A549 (cell line): ENCODE data around the gene CLDN2. TPM values are rescaled to one million over a fixed set of nuclear protein-coding genes. Genes with fewer than 3 reads are reported as not detected.

Source experiments
- ATAC-seq, 2 experiments: fragments of 200-7000 bp in 1 of 2; fragments of >200 bp in 1 of 2; cut with Nextera tagmentation in 1 of 2; cut with Tn5 transposase in 1 of 2; 3 replicates each; pipeline versions ENCODE4 v1.8.0 to v1.9.1; 2018 to 2020; ENCODE audit warnings: mild to moderate bottlenecking in 1 of 2, moderate library complexity in 1 of 2
- CTCF ChIA-PET: fragments of 300-600 bp; sonication (Branson Sonifier 250); formaldehyde crosslinking; extraction: SDS; loops from one replicate; lab custom pipeline; 2021; ENCODE audit warnings: antibody characterized with exemption, inconsistent platforms; lab: Yijun Ruan, JAX
- POLR2A ChIA-PET: fragments of 350-600 bp; formaldehyde crosslinking; extraction: SDS; loops from one replicate; lab custom pipeline; 2021; ENCODE audit warnings: antibody characterized with exemption, inconsistent platforms; lab: Yijun Ruan, JAX
- DNase-seq, 2 experiments: peaks; one replicate each; pipeline versions ENCODE4 v3.0.0 to v3.0.0-alpha.2; 2011 to 2016; ENCODE audit warnings: low read depth in 1 of 2, low spot score in 1 of 2
- FAIRE-seq: peaks from 2 replicates; lab custom pipeline; 2011; peaks lifted over from hg19 to GRCh38; lab: Jason Lieb, UNC
- H3K27ac ChIP-seq, 2 experiments: fragments of >200 bp; sonication (Bioruptor Twin); formaldehyde crosslinking; 3 replicates each; pipeline ENCODE4 v1.5.1; 2016 to 2017
- H3K4me1 ChIP-seq: fragments of >200 bp; sonication (Bioruptor Twin); formaldehyde crosslinking; 3 replicates; pipeline ENCODE4 v1.6.1; 2016
- H3K4me2 ChIP-seq: fragments of >200 bp; sonication (Bioruptor Twin); formaldehyde crosslinking; 3 replicates; pipeline ENCODE4 v1.6.1; 2016
- H3K4me3 ChIP-seq: fragments of >200 bp; sonication (Bioruptor Twin); formaldehyde crosslinking; 3 replicates; pipeline ENCODE4 v1.5.1; 2016
- H3K9me3 ChIP-seq: fragments of >200 bp; sonication (Bioruptor Twin); formaldehyde crosslinking; 3 replicates; pipeline ENCODE4 v1.6.1; 2016
- BHLHE40 ChIP-seq: IDR thresholded peaks from 2 replicates; pipeline ENCODE4 v1.6.1; 2012; ENCODE audit warnings: low read depth, low read length, inconsistent platforms
- CHD4 ChIP-seq: fragments of 200-600 bp; sonication (generic); IDR thresholded peaks from 2 replicates; pipeline ENCODE4 v1.6.1; 2016; ENCODE audit warnings: antibody characterized with exemption, mild to moderate bottlenecking, borderline replicate concordance
- EHF ChIP-seq: fragments of 250-450 bp; sonication (Bioruptor Pico); IDR thresholded peaks from 2 replicates; pipeline ENCODE4 v1.5.0; 2020; ENCODE audit warnings: mild to moderate bottlenecking
- FOSL2 ChIP-seq, 2 experiments: fragments of 450-650 bp in 1 of 2; fragments of >200 bp in 1 of 2; sonication (Bioruptor Twin) in 1 of 2; formaldehyde crosslinking; IDR thresholded peaks; 2 replicates each; pipeline versions ENCODE4 v1.5.0 to v1.6.1; 2016 to 2020; ENCODE audit warnings: mild to moderate bottlenecking in 1 of 2, moderate library complexity in 1 of 2
- HOXB13 ChIP-seq: fragments of 250-450 bp; sonication (Bioruptor Pico); IDR thresholded peaks from 2 replicates; pipeline ENCODE4 v1.5.0; 2020; ENCODE audit warnings: low read depth, mild to moderate bottlenecking, moderate library complexity
- JUNB ChIP-seq: fragments of >200 bp; sonication (Bioruptor Twin); formaldehyde crosslinking; IDR thresholded peaks from 2 replicates; pipeline ENCODE4 v1.6.1; 2016
- MAFK ChIP-seq: fragments of 450-650 bp; IDR thresholded peaks from 2 replicates; pipeline ENCODE4 v1.6.1; 2014; ENCODE audit not compliant: partially characterized antibody
- MAZ ChIP-seq: fragments of 150-350 bp; IDR thresholded peaks from 2 replicates; pipeline ENCODE4 v1.6.1; 2014; ENCODE audit warnings: antibody characterized with exemption, low read depth, low read length, borderline replicate concordance
- NPAS2 ChIP-seq: fragments of 250-450 bp; sonication (Bioruptor Pico); IDR thresholded peaks from 2 replicates; pipeline ENCODE4 v1.8.0; 2022; ENCODE audit warnings: mild to moderate bottlenecking, moderate library complexity, borderline replicate concordance
- POLR2AphosphoS2 ChIP-seq: conservative IDR thresholded peaks from 2 replicates; pipeline ENCODE4 v1.6.1; 2012; ENCODE audit warnings: low read length, improper control_type of control experiment, inconsistent platforms
- RAD21 ChIP-seq, 2 experiments: fragments of >200 bp in 1 of 2; sonication (Bioruptor Twin) in 1 of 2; formaldehyde crosslinking in 1 of 2; IDR thresholded peaks in 1 of 2; conservative IDR thresholded peaks in 1 of 2; 2 replicates in 1 of 2; 3 replicates in 1 of 2; pipeline ENCODE4 v1.6.1; 2012 to 2018; ENCODE audit warnings: inconsistent platforms in 1 of 2
- RARB ChIP-seq: fragments of 250-450 bp; sonication (Bioruptor Pico); IDR thresholded peaks from 2 replicates; pipeline ENCODE4 v1.8.0; 2021; ENCODE audit warnings: mild to moderate bottlenecking, moderate library complexity
- SMC3 ChIP-seq: fragments of >200 bp; sonication (Bioruptor Twin); formaldehyde crosslinking; IDR thresholded peaks from 3 replicates; pipeline ENCODE4 v1.6.1; 2018; ENCODE audit warnings: inconsistent platforms
- TP53 ChIP-seq: fragments of 250-450 bp; sonication (Bioruptor Pico); IDR thresholded peaks from 2 replicates; pipeline ENCODE4 v1.5.0; 2021; ENCODE audit warnings: mild to moderate bottlenecking, moderate library complexity
- ZC3H11A ChIP-seq: fragments of 450-650 bp; IDR thresholded peaks from 2 replicates; pipeline ENCODE4 v1.6.1; 2014; ENCODE audit warnings: antibody characterized with exemption, mild to moderate bottlenecking
- WGBS: methylation state at CpG from one replicate; pipeline ENCODE4 v1.1.6; 2017; ENCODE audit errors: missing lambda C conversion rate; 5-methylcytosine and 5-hydroxymethylcytosine counted together
- polyA plus RNA-seq, 4 experiments: library from polyadenylated mRNA; depleted of rRNA in 3 of 4; stranded (reverse); fragments of >200 nt; fragmentation: RNase III in 1 of 4; extraction: RNeasy Plus Mini Kit Qiagen cat#74134 plus additional on column Dnase treatment in 1 of 4; gene quantifications; 2 replicates in 3 of 4; 3 replicates in 1 of 4; pipeline ENCODE4 v1.2.3, GENCODE V29; 2011 to 2017
- TF ChIP-seq, protein P1 (sequence below): fragments of 450-650 bp; IDR thresholded peaks from 2 replicates; pipeline ENCODE4 v1.6.1; 2014; ENCODE audit warnings: antibody characterized with exemption
- TF ChIP-seq, protein P2 (sequence below): IDR thresholded peaks from 2 replicates; pipeline ENCODE4 v1.6.1; 2012
- TF ChIP-seq, protein P3 (sequence below): fragments of 250-450 bp; sonication (Bioruptor Pico); IDR thresholded peaks from 2 replicates; pipeline ENCODE4 v1.5.0; 2020; ENCODE audit warnings: low read depth, mild to moderate bottlenecking, moderate library complexity
- TF ChIP-seq, protein P4 (sequence below): IDR thresholded peaks from 2 replicates; pipeline ENCODE4 v1.6.1; 2012
- TF ChIP-seq, protein P5 (sequence below): fragments of >200 bp; sonication (Bioruptor Twin); formaldehyde crosslinking; IDR thresholded peaks from 3 replicates; pipeline ENCODE4 v1.6.1; 2016
- TF ChIP-seq, protein P6 (sequence below): fragments of 200-600 bp; sonication (generic); IDR thresholded peaks from 2 replicates; pipeline ENCODE4 v1.6.1; 2016; ENCODE audit warnings: antibody characterized with exemption, mild to moderate bottlenecking, moderate library complexity
- TF ChIP-seq, protein P7 (sequence below): fragments of >200 bp; sonication (Bioruptor Twin); formaldehyde crosslinking; IDR thresholded peaks from 2 replicates; pipeline ENCODE4 v1.6.1; 2016
- TF ChIP-seq, protein P8 (sequence below): fragments of >200 bp; sonication (Bioruptor Twin); formaldehyde crosslinking; IDR thresholded peaks from 3 replicates; pipeline ENCODE4 v1.5.1; 2016

CLDN2 gene
- polyA plus RNA-seq, 2 of the 4 experiments (the other 2 are of a cell fraction): 28.1 to 28.6 TPM

DNA sequence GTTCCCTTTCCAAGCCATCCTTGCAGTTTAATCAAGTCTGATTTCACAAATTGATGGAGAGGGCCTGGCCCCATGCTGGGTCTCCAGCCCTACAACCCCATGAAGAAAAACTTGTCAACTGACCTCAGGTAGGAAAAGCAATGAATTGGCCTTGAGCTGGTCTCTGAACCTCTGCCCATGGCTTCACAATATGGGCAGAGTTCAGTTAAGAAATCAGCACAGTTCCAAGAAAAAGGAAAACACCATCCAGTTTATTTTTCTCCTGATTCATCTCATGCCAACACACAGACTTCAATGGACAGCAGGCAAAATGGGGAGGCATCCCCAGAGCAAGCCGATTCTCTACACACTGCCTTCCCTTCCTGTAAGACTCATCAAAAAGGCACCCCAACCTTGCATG, 20.4 kb upstream of the CLDN2 start:
- CTCF ChIA-PET: interaction anchor here (0.7 to 7.7 kb wide), 10 partner anchors 11 to 125 kb away, joined by 3 to 94 read pairs (median 7); partner anchors contain the start of gene CLDN2
- TF ChIP-seq, protein P1, sequence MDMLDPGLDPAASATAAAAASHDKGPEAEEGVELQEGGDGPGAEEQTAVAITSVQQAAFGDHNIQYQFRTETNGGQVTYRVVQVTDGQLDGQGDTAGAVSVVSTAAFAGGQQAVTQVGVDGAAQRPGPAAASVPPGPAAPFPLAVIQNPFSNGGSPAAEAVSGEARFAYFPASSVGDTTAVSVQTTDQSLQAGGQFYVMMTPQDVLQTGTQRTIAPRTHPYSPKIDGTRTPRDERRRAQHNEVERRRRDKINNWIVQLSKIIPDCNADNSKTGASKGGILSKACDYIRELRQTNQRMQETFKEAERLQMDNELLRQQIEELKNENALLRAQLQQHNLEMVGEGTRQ: no peak
- TF ChIP-seq RAD21 (conservative IDR thresholded peaks at IDR 0.05 in 1 of 2, IDR thresholded peaks at IDR 0.05 in 1 of 2) (no peak), MAZ (no peak), RARB (no peak), SMC3 (no peak), POLR2AphosphoS2 (no peak), MAFK (no peak), FOSL2 (IDR thresholded peaks at IDR 0.05) (no peak), FOSL2 (CRISPR knock-in tag; IDR thresholded peaks at IDR 0.05) (no peak), HOXB13 (no peak)
- TF ChIP-seq, protein P2, sequence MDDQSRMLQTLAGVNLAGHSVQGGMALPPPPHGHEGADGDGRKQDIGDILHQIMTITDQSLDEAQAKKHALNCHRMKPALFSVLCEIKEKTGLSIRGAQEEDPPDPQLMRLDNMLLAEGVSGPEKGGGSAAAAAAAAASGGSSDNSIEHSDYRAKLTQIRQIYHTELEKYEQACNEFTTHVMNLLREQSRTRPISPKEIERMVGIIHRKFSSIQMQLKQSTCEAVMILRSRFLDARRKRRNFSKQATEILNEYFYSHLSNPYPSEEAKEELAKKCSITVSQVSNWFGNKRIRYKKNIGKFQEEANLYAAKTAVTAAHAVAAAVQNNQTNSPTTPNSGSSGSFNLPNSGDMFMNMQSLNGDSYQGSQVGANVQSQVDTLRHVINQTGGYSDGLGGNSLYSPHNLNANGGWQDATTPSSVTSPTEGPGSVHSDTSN: no peak
- TF ChIP-seq, protein P3, sequence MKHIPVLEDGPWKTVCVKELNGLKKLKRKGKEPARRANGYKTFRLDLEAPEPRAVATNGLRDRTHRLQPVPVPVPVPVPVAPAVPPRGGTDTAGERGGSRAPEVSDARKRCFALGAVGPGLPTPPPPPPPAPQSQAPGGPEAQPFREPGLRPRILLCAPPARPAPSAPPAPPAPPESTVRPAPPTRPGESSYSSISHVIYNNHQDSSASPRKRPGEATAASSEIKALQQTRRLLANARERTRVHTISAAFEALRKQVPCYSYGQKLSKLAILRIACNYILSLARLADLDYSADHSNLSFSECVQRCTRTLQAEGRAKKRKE (CRISPR knock-in tag): no peak
- TF ChIP-seq, protein P4, sequence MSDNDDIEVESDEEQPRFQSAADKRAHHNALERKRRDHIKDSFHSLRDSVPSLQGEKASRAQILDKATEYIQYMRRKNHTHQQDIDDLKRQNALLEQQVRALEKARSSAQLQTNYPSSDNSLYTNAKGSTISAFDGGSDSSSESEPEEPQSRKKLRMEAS: no peak
- TF ChIP-seq, protein P5, sequence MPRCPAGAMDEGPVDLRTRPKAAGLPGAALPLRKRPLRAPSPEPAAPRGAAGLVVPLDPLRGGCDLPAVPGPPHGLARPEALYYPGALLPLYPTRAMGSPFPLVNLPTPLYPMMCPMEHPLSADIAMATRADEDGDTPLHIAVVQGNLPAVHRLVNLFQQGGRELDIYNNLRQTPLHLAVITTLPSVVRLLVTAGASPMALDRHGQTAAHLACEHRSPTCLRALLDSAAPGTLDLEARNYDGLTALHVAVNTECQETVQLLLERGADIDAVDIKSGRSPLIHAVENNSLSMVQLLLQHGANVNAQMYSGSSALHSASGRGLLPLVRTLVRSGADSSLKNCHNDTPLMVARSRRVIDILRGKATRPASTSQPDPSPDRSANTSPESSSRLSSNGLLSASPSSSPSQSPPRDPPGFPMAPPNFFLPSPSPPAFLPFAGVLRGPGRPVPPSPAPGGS: no peak
- TF ChIP-seq, all 56 proteins: peak for 0
- 0 out of 3 replicates have a peak overlapping the region, but pooled peaks have one; percentile 19 for H3K4me2 ChIP-seq
- H3K27ac ChIP-seq: peak overlapping the region; percentile 88 to 90
- no peak for ATAC-seq
- H3K4me3 ChIP-seq: no peak overlapping the region
- no peaks in the 10 kb centered on the region for H3K9me3 ChIP-seq
- H3K4me1 ChIP-seq: peaks cover 54% of the 10 kb centered on the region
- POLR2A ChIA-PET: no interaction called here
- DNase-seq: no peak
- FAIRE-seq: no peak
- WGBS: 36% methylated on average over 1 of the region's 1 CpG

DNA sequence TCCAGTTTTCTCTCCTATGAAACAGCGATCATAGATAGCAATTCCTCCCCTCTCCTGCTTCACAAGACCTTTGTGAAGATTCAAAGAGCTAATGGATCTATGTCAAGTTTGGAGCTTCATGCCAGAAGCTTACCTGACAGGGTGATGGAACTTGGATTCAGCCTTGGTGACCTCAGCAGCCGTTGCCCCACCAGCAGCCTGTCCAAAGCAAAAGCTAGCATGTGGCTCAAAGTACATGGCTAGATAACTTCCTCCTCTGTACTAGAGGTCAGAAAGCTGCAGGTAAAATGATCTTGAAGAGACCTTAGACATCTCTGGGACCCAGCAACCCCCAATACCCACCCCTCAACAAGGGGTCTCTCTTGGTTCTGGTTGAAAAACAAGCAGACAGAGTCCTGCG, 18.9 kb upstream of the CLDN2 start:
- ChIA-PET CTCF (interaction anchor here (0.6 to 7.7 kb wide), 8 partner anchors 10 to 97 kb away, joined by 3 to 94 read pairs (median 4); no protein-coding TSS in a partner anchor), POLR2A (no interaction called here)
- Histone ChIP-seq H3K4me3 (no peak overlapping the region), H3K9me3 (no peaks in the 10 kb centered on the region), H3K27ac (peak overlapping the region; percentile 33 to 88; a peak in 5 of 6 replicates), H3K4me1 (peaks cover 39% of the 10 kb centered on the region), H3K4me2 (no peak overlapping the region)
- DNase-seq (no peak), FAIRE-seq (no peak), ATAC-seq (no peak)
- WGBS: 100% methylated on average over 3 of the region's 3 CpGs
- no peak for TF ChIP-seq EHF
- TF ChIP-seq, protein P6, sequence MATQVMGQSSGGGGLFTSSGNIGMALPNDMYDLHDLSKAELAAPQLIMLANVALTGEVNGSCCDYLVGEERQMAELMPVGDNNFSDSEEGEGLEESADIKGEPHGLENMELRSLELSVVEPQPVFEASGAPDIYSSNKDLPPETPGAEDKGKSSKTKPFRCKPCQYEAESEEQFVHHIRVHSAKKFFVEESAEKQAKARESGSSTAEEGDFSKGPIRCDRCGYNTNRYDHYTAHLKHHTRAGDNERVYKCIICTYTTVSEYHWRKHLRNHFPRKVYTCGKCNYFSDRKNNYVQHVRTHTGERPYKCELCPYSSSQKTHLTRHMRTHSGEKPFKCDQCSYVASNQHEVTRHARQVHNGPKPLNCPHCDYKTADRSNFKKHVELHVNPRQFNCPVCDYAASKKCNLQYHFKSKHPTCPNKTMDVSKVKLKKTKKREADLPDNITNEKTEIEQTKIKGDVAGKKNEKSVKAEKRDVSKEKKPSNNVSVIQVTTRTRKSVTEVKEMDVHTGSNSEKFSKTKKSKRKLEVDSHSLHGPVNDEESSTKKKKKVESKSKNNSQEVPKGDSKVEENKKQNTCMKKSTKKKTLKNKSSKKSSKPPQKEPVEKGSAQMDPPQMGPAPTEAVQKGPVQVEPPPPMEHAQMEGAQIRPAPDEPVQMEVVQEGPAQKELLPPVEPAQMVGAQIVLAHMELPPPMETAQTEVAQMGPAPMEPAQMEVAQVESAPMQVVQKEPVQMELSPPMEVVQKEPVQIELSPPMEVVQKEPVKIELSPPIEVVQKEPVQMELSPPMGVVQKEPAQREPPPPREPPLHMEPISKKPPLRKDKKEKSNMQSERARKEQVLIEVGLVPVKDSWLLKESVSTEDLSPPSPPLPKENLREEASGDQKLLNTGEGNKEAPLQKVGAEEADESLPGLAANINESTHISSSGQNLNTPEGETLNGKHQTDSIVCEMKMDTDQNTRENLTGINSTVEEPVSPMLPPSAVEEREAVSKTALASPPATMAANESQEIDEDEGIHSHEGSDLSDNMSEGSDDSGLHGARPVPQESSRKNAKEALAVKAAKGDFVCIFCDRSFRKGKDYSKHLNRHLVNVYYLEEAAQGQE: no peak
- TF ChIP-seq NPAS2 (CRISPR knock-in tag): no peak
- TF ChIP-seq, protein P2: no peak
- no peak for TF ChIP-seq JUNB
- TF ChIP-seq, protein P7, sequence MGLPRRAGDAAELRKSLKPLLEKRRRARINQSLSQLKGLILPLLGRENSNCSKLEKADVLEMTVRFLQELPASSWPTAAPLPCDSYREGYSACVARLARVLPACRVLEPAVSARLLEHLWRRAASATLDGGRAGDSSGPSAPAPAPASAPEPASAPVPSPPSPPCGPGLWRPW: no peak
- no peak for TF ChIP-seq CHD4
- no peak for TF ChIP-seq BHLHE40
- TF ChIP-seq, protein P8, sequence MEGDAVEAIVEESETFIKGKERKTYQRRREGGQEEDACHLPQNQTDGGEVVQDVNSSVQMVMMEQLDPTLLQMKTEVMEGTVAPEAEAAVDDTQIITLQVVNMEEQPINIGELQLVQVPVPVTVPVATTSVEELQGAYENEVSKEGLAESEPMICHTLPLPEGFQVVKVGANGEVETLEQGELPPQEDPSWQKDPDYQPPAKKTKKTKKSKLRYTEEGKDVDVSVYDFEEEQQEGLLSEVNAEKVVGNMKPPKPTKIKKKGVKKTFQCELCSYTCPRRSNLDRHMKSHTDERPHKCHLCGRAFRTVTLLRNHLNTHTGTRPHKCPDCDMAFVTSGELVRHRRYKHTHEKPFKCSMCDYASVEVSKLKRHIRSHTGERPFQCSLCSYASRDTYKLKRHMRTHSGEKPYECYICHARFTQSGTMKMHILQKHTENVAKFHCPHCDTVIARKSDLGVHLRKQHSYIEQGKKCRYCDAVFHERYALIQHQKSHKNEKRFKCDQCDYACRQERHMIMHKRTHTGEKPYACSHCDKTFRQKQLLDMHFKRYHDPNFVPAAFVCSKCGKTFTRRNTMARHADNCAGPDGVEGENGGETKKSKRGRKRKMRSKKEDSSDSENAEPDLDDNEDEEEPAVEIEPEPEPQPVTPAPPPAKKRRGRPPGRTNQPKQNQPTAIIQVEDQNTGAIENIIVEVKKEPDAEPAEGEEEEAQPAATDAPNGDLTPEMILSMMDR: no peak
- no peak for TF ChIP-seq RAD21 (conservative IDR thresholded peaks at IDR 0.05 in 1 of 2, IDR thresholded peaks at IDR 0.05 in 1 of 2)
- TF ChIP-seq ZC3H11A: no peak
- no peak for TF ChIP-seq TP53 (CRISPR knock-in tag)
